ENCODE results near the gene MCU.
"Not testable (repeated sequence)": the region's sequence is repeated elsewhere in the genome, so short reads cannot be mapped to it uniquely, and the experiment has no call there.

Gene MCU, protein sequence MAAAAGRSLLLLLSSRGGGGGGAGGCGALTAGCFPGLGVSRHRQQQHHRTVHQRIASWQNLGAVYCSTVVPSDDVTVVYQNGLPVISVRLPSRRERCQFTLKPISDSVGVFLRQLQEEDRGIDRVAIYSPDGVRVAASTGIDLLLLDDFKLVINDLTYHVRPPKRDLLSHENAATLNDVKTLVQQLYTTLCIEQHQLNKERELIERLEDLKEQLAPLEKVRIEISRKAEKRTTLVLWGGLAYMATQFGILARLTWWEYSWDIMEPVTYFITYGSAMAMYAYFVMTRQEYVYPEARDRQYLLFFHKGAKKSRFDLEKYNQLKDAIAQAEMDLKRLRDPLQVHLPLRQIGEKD

GRCh38 chr10:72691863-72692743 is at the start of gene MCU:
Gene MCU, plus strand, starts transcription at chr10:72692143. Its CDS starts 9 bp downstream, at chr10:72692152.
- TF ChIP-seq POLR2A (IDR thresholded peaks at IDR 0.05; ENCODE audit: extremely low read depth, insufficient read length), result peak; percentile 92
- no peak for TF ChIP-seq MAX (IDR thresholded peaks at IDR 0.05; ENCODE audit: low read depth, low read length)
- peak within 1 kb of the TSS; percentile 79 for H3K4me3 ChIP-seq (ENCODE audit: low read depth, low read length)
- peak; percentile 98 for DNase-seq (ENCODE audit: low read depth)

DNA sequence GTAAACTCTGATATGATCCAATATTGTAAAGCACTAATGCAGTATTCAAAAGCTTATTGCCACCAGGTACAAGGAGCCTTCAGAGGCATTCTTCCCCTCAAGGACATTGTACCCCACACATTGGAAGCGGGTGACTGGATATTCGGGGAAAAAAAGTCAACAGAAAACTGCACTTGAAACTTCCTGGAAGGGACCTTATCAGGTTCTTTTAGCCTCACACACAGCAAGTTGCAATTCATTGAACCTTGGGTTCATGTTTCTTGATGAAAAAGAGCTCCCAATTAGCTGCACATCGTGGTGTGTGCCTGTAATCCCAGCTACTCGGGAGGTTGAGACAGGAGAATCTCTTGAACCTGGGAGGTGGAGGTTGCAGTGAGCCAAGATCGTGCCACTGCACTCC is 49.6 kb upstream of the MCU start:
- DNase-seq (ENCODE audit: low read depth), result no peak
- TF ChIP-seq MAX (IDR thresholded peaks at IDR 0.05; ENCODE audit: low read depth, low read length) (no peak), POLR2A (IDR thresholded peaks at IDR 0.05; ENCODE audit: extremely low read depth, insufficient read length) (no peak), MYC (IDR thresholded peaks at IDR 0.05; ENCODE audit: low read depth, low read length) (no peak)
- TF ChIP-seq, protein P1, sequence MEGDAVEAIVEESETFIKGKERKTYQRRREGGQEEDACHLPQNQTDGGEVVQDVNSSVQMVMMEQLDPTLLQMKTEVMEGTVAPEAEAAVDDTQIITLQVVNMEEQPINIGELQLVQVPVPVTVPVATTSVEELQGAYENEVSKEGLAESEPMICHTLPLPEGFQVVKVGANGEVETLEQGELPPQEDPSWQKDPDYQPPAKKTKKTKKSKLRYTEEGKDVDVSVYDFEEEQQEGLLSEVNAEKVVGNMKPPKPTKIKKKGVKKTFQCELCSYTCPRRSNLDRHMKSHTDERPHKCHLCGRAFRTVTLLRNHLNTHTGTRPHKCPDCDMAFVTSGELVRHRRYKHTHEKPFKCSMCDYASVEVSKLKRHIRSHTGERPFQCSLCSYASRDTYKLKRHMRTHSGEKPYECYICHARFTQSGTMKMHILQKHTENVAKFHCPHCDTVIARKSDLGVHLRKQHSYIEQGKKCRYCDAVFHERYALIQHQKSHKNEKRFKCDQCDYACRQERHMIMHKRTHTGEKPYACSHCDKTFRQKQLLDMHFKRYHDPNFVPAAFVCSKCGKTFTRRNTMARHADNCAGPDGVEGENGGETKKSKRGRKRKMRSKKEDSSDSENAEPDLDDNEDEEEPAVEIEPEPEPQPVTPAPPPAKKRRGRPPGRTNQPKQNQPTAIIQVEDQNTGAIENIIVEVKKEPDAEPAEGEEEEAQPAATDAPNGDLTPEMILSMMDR (IDR thresholded peaks at IDR 0.05; ENCODE audit: low read depth, low read length), result no peak
- no peak overlapping the region for H3K4me3 ChIP-seq (ENCODE audit: low read depth, low read length)

GRCh38 chr10:72645263-72645858 is 46.6 kb upstream of the MCU start:
- DNase-seq (ENCODE audit: low read depth), result no peak
- H3K4me3 ChIP-seq (ENCODE audit: low read depth, low read length), result no peak overlapping the region
- TF ChIP-seq MYC (IDR thresholded peaks at IDR 0.05; ENCODE audit: low read depth, low read length) (no peak), POLR2A (IDR thresholded peaks at IDR 0.05; ENCODE audit: extremely low read depth, insufficient read length) (no peak), MAX (IDR thresholded peaks at IDR 0.05; ENCODE audit: low read depth, low read length) (no peak)
- TF ChIP-seq, protein P1 (IDR thresholded peaks at IDR 0.05; ENCODE audit: low read depth, low read length), result no peak

DNA sequence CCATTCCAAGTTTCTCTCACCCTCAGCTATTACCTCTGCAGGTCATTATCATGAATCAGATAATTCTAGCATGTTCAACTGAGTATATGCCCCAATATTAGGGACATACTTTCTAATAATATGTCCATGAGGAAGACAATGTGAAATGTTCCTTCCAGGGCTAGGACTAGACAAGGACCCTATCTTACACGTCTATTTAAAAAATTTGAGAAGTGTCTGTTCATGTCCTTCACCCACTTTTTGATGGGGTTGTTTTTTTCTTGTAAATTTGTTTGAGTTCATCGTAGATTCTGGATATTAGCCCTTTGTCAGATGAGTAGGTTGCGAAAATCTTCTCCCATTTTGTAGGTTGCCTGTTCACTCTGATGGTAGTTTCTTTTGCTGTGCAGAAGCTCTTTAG is 45.0 kb upstream of the MCU start:
- not testable (repeated sequence) for DNase-seq (ENCODE audit: low read depth)

DNA sequence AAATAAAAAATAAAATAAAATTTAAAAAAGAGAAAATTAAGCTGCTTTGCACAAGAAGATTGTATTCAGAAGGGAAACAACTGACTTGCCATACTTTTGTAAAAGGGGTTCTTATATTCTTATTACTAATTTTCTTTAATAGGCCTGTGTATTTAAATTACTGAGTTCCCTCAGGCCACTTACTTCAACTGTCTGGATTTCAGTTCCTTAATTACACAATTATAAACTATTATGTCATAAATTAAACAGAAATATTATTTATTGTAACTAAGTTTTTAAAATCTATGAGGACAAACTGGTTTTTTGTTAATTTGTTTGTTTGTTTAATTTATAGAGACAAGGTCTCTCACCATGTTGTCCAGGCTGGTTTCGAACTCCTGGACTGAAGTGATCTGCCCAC is 43.6 kb upstream of the MCU start:
- TF ChIP-seq MAX (IDR thresholded peaks at IDR 0.05; ENCODE audit: low read depth, low read length) (no peak), MYC (IDR thresholded peaks at IDR 0.05; ENCODE audit: low read depth, low read length) (no peak), POLR2A (IDR thresholded peaks at IDR 0.05; ENCODE audit: extremely low read depth, insufficient read length) (no peak)
- TF ChIP-seq, protein P1 (IDR thresholded peaks at IDR 0.05; ENCODE audit: low read depth, low read length), result no peak
- DNase-seq (ENCODE audit: low read depth), result no peak
- H3K4me3 ChIP-seq (ENCODE audit: low read depth, low read length), result no peak overlapping the region

More for the DNA sequence above, 45.0 kb upstream of the MCU start:
- not testable (repeated sequence) for H3K4me3 ChIP-seq (ENCODE audit: low read depth, low read length)

DNA sequence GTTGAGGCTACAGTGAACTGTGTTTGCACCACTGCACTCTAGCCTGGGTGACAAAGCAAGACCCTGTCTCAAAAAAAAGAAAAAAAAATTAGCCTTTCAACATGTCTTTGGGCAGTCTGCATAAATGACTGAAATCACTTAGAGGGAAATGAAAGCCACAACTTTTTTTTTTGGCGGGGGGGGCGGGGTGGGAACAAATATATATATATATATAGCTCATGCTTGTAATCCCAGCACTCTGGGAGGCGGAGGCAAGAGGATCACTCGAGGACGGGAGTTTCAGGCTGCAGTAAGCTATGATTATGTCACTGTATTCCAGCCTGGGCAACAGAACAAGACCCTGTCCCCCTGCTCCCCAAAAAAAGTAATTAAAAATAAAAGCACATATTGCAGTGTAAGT is 42.7 kb upstream of the MCU start:
- no peak overlapping the region for H3K4me3 ChIP-seq (ENCODE audit: low read depth, low read length)
- no peak for TF ChIP-seq MAX (IDR thresholded peaks at IDR 0.05; ENCODE audit: low read depth, low read length)
- no peak for TF ChIP-seq MYC (IDR thresholded peaks at IDR 0.05; ENCODE audit: low read depth, low read length)
- TF ChIP-seq, protein P1 (IDR thresholded peaks at IDR 0.05; ENCODE audit: low read depth, low read length), result no peak
- TF ChIP-seq POLR2A (IDR thresholded peaks at IDR 0.05; ENCODE audit: extremely low read depth, insufficient read length), result no peak
- DNase-seq (ENCODE audit: low read depth), result no peak
